Posterior cingulate gyrus (tissue), 11 donors: Measurements from ENCODE around the gene RIN3.

ENCODE experiments used
- DNase-seq, 10 donors: peaks; one replicate each; pipeline versions ENCODE4 v3.0.0 to v3.0.0-alpha.2; 2020 to 2021; ENCODE audit warnings: mixed read lengths in 3 of 10
- intact Hi-C: fragments of 100-400 bp; cut with DNase I; formaldehyde crosslinking; loops from one replicate; pipeline ENCODE4 v1.15.1; 2023

RIN3 gene

DNA sequence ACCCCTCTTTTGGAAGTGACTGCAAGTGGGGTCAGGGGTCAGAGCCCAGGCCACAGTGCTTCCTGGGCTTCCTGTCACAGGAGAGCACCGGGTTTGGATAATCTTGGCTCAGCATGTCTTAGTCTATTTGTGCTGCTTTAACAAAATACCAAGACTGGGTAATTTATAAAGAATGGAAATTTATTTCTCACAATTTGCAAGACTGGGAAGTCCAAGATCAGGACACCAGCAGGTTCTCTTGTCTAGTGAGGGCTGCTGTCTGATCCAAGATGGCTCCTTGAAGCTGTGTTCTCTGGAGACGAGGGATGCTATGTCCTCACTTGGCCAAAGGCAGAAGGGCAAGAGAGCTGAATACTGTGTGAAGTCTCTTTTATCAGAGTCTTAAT, 74.1 kb downstream of the RIN3 start:
- no peak for DNase-seq
- intact Hi-C loops = no loop called here

DNA sequence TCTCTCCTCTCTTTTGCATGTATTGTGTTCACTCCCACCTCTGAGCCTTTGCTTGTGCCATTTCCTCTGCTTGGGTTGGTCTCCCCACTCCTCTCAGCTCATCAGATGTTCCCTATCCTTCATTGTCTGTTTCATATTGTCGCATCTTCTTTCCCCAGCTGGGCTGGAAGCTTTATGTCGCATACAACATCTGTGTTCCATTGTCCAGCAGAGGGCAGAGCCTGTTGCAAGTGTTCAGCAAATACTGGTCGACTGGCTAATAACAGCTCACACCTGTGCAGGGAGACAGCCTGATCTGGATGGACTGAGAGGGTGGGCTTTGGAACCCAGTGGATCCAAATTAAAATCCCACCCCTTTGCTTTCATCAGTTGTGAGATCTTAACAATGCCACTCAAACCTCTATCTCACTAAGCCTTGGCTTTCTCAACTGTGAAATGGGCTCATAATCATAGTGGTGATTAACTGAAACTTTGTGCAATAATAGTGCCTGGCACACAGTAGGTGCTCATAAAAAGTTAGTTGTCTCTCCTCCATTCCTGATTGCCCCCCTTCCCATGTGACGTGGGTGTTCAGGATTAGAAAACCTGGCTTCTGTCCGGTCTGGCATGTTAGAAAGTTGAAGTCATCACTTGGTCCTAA, 75.8 kb downstream of the RIN3 start:
- intact Hi-C loops = no loop called here
- no peak for DNase-seq

DNA sequence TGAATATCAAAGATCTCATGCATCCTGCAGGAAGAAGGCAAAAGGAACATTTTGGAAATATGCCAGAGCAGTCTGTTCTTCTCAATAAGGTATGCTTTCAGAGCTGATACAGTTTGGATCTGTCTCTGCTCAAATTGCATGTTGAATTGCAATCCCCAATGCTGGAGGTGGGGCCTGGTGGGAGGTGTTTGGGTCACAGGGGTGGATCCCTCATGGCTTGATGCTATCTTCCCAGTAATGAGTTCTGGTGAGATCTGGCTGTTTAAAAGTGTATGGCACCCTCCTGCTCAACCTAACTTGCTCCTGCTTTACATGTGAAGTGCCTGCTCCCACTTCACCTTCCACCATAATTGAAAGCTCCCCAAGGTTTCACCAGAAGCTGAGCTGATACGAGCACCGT, 76.6 kb downstream of the RIN3 start:
- DNase-seq = no peak
- intact Hi-C loops = no loop called here

DNA sequence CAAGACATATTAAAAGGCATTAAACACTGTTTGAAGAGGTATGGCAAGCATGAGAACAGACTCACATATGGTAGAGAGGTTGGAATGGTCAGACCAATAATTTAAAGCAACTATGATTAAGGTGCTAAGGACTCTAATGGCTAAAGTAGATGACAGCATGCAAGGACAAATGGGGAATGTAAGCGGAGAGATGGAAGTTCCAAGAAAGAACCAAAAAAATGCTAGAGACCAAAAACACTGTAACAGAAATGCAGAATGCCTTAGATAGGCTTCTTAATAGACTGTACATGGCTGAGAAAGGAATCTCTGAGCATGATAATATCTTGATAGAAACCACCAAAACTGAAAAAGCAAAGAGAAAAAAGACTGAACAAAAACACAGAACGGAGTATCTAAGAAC, 77.4 kb downstream of the RIN3 start:
- intact Hi-C loops = no loop called here
- no peak for DNase-seq

DNA sequence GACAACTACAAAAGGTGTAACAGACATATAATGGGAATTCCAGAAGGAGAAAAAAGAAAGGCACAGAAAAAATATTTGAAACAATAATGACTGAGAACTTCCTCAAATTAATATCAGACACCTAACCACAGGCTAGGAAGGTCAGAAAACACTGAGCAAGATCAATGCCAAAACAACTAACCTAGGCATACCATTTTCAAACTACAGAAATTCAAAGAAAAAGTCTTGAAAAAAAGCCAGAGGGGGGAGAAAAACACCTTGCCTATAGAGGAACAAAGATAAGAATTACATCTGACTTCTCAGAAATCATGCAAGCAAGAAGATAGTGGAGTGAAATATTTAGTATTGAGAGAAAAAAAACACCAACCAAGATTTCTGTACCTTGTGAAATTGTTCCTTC, 77.8 kb downstream of the RIN3 start:
- intact Hi-C loops = no loop called here

DNA sequence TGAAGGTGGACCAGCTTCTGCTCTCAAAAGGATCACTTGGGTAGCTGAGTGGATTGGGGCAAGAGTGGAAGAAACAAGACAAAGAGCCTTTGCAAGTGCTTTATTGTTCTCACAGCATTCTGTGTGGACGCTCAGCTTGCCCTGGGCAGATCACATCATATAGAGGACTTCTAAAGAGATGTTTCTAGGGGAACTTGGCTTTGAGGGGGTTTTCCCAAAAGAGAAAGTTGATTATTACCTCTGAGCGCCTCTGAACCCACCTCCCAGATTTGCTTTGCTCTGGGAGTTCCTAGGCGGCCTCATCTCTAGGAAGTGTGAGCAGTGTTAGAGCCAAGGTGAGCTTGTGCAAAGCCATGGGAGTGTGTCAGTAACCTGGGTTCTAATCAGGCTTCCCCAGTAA, 81.7 kb downstream of the RIN3 start:
- no peak for DNase-seq
- intact Hi-C loops = no loop called here

More for the DNA sequence above, 77.8 kb downstream of the RIN3 start:
- DNase-seq = no peak

DNA sequence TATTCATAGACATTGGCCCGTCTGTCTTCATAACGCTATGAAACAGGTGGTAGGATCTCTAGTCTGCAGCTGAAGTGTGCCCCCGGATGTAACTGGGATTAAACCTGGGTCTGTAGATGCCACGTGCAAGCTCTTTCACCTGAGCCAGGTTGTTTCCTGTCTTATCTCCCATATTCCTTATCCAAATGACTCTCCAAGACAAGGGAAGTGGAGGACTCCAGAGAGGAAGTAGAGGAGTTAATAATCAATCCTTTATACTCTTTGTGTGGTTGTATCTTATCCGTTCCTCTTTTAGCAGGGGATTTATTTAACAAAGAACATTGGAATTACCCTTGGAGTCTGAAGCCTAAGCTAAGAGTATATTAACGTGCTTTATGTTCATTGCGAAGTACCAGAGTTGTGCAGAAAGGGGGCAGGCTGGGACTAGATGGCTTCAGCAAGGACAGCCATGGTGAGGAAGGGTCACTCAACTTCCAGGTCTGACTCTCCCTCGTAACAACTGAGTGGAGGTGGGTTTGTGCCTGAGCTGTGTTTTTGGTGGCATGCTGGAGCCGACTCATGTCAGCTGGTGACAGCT, 82.8 kb downstream of the RIN3 start:
- intact Hi-C loops = no loop called here
- DNase-seq = no peak

DNA sequence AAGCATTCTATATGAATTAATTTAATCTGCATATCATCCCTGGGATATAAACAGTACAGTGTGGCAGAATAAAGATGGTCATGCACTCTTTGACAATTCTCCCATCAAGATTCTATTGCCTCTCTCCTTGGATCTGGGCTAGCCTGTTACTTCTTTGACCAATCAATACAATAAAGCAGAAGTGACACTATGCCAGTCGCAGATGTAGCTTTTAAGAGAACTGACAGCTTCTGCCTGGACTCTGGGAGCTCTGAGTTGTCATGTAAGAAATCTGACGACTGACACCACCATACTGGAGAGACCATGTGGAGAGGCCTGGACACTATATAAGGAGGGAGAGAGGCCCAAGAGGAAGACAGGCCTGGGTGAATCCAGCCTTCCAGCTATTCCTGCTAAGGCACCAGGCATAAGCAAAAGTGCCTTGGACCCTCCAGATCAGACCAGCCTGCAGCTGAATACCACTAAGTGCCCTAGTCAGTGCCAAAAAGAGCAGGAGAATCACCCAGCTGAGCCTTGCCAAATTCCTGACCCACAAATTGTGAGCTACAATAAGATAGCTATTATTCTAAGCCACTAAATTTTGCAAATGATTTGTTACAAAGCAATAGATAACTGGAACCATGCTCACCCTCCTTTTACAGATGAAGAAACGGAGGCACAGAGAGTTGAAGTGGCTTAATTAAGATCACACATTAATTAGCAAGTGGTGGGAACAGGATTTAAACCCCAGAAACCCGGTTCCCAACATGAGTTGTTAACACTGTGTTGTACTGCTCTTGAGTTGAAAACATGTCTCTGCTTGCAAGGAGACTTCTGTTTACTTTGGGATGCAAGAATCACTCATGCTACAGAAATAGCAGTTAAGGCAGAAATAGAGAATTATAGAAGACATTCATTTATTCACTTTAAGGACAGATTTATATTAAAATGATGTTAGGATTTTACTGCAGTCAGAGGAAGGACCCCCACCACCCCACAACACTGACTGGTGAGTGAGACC, 84.6 kb downstream of the RIN3 start:
- DNase-seq = no peak
- intact Hi-C loops = no loop called here

DNA sequence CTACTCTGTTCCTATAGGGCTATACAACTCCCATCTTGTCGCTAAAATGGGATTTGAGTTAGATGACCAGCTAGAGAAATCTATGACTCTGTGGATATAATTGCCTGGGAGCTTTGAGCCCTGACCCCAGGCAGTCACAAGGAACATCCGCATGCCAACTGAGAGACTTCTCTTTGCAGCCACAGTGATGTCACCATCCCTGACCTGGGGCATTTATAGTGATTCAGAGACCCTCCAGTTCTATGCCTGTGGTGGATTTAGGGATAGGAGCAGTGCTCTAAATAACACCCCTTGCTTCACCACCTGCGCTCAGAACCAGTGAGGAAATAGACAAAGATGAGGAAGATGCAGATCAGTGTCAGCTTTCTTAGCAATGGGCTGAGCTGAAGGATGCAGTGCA, 86.2 kb downstream of the RIN3 start:
- DNase-seq = no peak
- intact Hi-C loops = no loop called here

DNA sequence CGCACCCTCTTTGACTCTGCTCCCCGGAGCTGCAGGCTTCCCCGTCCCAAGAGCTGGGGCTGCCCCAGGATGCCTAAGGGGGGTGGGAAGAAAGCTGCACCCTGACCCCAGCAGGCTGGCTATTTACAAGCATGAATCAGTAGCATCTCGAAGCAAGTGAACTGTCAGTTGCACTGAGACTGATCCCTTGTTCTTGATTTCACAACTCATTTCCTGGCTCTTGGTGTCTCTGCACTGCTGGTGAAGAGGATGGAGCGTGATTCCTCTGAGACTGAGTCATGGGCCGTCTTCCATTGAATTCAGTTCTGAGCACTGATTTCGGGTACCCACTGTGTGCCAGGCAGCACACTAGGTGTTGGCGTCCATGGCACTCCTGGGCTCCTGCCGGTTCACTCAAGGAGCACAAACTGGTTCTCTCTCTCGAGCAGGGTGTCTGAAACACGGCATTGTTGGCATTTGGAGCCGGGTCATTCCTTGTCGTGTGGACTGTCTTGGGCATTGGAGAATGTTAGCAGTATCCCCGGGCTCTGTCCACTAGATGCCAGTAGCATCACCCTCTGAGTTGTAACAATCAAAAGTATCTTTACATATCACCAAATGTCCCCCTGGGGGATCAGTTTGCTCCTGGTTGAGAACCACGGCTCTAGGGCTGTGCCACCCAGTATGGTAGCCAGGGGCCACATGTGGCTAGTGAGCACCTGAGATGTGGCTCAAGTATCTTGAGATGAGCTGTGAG, 86.9 kb downstream of the RIN3 start:
- intact Hi-C loops = no loop called here

DNA sequence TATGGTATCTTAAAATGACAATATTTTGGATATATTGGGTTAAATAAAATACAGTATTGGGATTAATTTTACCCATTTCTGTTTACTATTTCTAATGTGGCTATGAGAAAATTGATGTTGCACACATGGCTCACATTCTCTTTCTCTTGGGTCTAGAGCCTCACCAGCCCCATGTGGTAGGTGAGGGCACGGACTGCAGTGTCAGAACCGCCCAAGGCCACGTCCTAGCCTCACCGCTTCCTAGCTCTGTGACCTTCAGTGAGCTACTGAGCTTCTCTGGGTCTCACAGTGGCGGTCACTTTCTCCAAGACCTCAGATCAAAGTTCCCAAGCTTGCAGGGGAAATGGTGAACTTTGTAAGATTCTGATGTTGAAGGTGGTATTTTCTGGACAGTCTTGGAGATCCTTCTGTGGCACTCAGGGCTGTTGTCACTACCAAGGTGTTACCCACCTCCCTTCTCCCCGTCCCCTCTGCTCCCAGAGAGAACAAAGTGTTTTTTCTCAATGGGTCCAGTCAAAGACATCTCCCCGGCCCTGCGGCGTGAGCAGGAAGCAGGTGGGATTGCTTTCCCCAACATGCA, 87.6 kb downstream of the RIN3 start:
- DNase-seq = no peak
- intact Hi-C loops = no loop called here

More for the DNA sequence above, 86.9 kb downstream of the RIN3 start:
- DNase-seq = no peak

DNA sequence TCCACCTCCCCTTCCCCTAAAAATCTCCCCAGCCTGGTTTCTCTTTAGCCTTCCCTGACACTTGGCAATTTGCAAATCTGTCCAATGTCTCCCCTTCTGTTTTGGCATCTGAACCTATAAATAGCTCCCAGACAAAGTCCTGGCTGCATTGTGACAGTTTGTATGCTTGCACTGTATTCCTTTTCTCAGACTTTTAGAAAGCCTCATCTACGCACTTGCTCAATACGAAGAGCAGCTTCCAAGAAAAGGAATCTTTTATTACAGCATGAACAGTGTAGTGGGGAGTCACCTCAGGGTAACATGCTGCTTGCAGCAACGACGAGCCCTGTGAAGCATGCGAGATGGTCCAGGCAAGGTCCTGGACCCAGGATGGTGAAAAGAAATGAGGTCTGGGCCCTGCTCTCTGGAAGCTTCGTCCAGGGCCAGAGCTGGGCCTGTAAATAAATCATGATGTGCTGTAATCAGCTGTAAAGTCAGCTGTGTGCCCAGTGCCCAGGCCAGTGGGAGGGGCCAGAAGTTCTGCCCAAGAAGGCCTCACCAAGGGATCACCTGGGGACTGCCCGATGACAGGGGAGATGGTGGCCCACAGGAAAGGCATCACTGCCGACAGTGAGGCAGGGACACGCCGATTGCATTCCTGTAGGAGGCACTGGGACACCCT, 88.3 kb downstream of the RIN3 start:
- DNase-seq = no peak
- intact Hi-C loops = no loop called here

DNA sequence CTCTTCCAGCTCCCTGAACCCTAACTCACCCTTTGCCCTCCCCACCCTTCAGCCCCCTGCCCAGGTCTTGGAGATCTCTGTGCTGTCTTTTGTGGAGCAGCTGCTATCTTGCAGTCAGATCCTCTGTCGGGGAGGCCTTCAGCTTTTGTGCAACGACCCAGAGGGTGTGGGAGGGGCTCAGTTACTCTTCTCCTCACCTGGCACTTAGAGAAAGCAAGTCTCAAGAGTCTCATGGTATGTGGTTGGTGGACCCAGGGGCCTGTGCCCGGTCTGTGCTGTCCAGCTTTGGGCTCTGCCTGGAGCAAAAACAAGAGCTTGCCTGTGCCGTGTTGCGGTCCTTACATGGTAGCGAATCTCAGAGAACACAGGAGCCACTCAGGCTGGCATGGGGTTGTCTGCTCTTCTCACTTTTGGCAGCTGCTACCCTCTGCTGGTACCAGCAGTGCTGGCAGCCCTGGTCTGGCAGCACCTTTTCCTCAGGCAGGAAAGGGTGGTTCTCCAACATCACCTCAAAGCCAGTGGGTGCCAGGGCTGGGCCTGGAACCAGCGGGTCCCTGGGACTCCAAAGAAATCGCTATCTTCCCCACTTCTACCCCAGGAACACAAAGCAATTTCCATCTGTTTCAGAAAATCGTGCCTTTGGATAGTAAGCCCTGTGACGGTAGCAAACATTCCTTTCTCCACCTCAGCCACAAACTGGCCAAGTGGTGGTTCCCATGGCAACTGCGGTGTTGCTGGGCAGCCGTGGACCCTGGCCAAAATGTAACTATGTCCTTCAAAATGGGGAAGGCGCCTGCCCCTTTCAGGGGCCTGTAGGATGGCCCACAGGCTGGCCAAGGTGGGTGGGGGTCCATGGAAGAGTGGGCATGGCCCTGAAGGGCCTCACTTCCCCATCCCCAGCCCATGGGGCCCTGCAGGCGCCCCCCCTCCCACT, 90.0 kb downstream of the RIN3 start:
- peak in 8 of 10 donors; percentile 31 to 94 (median 64) for DNase-seq
- intact Hi-C loops = no loop called here

DNA sequence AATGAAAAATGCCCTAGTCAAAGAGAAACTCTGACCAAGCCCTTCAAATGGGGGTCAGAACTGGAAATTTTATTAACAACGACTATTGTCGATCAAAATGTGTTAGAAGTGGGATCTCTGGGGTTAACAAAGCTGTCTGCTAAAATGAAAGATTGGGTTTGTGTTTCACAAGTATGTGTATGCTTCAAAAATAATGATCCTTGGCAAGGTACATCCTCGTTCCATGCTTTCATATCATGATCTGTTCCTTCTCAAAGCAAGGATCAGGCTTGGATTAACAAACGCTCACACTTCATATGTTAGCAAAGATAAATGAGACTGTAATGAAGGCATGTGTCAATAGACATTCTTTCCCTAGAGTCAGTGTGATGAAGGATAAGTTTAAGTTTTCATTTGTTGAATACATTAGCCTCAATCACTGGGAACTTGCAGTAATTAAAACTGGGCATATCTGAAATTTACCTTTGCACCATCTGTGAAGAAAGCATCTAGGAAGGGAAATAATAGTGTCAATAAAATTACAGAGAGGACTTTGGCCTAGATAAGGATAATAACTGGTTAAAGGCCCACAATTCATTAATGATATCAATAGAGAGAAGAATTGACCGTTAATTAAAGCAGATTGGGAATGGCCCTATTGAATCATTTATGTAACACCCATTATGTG, 91.8 kb downstream of the RIN3 start:
- DNase-seq = no peak
- intact Hi-C loops = no loop called here

DNA sequence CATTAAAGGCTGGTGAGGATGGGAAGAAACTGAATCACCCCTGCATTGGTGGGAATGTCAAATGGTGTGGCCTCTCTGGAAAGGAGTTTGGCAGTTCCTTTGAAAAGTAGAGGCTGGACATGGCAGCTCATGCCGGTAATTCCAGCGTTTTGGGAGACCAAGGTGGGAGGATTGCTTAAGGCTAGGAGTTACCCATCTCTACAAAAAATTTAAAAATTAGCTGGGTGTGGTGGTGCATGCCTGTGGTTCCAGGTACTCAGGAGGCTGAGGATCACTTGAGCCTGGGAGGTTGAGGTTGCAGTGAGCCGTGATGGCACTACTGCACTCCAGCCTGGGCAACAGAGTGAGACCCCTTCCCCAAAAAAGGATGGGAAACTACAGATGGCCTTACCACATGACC, 93.7 kb downstream of the RIN3 start:
- intact Hi-C loops = no loop called here
- DNase-seq = no peak

DNA sequence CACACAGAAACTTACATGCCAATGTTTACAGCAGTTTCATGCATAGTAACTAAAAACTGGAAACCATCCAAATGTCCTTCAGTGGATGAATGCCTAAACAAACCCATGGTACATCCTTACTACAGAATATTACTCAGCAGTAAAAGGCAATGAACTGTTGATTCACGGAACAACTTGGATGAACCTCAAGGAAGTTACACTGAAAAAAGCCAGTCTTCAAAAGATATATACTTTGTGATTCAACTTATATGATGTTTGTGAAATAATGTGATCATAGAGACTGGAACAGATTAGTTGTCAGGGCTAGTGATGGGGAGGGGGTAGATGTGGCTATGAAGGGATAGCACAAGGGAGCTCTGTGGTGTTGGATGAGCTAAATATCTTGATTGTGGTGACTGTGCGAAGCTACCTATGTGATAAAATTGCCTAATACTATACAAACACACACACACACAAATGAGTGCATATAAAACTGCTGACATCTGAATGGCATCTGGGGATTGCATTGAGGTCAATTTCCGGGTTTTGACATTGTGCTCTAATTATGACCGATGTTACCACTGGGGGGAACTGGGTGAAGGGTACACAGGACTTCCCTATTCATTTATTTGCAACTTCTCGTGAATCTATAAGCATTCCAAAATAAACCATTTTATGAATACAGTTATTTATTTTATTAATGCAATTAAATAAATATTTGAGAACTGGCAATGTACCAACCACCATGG, 94.3 kb downstream of the RIN3 start:
- intact Hi-C loops = no loop called here
- DNase-seq = no peak

DNA sequence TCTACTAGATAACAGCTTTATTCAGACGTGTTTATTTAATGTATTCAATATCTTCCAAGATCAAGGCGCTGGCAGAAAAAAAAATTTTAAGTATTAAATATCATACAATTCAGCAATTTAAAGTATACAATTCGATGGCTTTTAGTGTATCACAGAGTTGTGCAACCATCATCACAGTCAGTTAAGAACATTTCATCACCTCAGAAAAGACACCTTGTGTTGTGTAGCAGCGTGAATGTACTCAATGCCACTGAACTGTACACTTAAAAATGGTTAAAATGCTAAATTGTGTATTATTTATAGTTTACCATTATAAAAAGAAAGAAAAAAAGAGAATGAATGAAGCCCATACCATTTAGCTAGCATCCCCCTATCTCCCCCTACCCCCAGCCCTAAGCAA, 96.4 kb downstream of the RIN3 start:
- no peak for DNase-seq
- intact Hi-C loops = no loop called here

DNA sequence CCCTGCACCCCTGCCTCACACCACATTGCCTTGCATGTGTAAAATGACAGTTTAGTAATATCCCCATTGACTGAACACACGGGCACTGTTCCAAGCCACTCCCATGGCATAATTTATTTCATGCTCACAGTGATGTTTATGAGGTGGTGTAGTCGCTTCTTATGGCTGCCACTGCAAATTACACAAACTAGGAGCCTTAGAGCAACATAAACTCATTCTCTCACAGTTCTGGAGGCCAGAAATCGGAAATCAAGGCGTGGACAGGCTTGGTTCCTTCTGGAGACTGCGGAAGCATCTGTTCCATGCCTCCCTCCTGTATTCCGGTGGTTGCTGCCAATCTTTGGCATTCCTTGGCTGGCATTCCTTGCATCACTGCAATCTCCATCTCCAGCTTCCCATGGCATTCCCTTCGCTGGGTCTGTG, 97.3 kb downstream of the RIN3 start:
- intact Hi-C loops = no loop called here
- DNase-seq = no peak
